ENCODE measurements around the gene CDYL2.

DNA sequence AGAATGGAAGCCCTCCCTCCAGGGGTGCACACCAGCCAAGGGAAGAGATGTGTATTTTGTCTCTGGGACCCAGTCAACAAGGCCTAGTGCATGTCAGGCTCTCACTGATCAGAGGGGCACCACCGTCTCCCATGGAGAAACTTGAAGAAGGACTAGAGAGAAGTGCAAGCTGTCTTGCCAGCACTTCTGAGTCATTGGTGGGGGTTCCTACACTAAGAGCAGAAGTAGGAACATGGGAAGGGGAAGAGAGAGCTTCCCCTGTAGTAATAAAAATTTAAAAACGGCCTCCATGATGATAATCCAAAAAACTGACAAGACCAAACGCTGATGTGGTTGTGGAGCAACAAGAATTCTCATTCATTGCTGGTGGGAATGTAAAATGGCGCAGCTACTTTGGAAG, 217.3 kb downstream of the CDYL2 start:
- TF ChIP-seq POLR2AphosphoS5 (IDR thresholded peaks at IDR 0.05; ENCODE audit: low read depth, low read length) (no peak), TAF1 (IDR thresholded peaks at IDR 0.05; ENCODE audit: borderline replicate concordance, insufficient read depth, low read length) (no peak), SIN3A (IDR thresholded peaks at IDR 0.05; ENCODE audit: borderline replicate concordance, insufficient read depth, low read length) (no peak)
- TF ChIP-seq, protein P1, sequence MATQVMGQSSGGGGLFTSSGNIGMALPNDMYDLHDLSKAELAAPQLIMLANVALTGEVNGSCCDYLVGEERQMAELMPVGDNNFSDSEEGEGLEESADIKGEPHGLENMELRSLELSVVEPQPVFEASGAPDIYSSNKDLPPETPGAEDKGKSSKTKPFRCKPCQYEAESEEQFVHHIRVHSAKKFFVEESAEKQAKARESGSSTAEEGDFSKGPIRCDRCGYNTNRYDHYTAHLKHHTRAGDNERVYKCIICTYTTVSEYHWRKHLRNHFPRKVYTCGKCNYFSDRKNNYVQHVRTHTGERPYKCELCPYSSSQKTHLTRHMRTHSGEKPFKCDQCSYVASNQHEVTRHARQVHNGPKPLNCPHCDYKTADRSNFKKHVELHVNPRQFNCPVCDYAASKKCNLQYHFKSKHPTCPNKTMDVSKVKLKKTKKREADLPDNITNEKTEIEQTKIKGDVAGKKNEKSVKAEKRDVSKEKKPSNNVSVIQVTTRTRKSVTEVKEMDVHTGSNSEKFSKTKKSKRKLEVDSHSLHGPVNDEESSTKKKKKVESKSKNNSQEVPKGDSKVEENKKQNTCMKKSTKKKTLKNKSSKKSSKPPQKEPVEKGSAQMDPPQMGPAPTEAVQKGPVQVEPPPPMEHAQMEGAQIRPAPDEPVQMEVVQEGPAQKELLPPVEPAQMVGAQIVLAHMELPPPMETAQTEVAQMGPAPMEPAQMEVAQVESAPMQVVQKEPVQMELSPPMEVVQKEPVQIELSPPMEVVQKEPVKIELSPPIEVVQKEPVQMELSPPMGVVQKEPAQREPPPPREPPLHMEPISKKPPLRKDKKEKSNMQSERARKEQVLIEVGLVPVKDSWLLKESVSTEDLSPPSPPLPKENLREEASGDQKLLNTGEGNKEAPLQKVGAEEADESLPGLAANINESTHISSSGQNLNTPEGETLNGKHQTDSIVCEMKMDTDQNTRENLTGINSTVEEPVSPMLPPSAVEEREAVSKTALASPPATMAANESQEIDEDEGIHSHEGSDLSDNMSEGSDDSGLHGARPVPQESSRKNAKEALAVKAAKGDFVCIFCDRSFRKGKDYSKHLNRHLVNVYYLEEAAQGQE (IDR thresholded peaks at IDR 0.05; ENCODE audit: insufficient read depth in 1 of 2, low read depth in 2 of 2, low read length in 2 of 2), result no peak
